Caco-2 (cell line): Measurements from ENCODE around the gene MAMLD1. TPM values are rescaled to one million over a fixed set of nuclear protein-coding genes. Genes with fewer than 3 reads are reported as not detected.
A peak's percentile ranks its signal among the peaks of the same experiment; 100 is the strongest.

Source experiments
- BruUV-seq: library from RNA; stranded (reverse); fragments of 400-500 nt; replicated peaks from 2 replicates; lab custom pipeline; 2021; lab: Mats Ljungman, UMichigan
- CTCF ChIA-PET: fragments of 300-600 bp; sonication (Branson Sonifier 250); formaldehyde crosslinking; loops from one replicate; lab custom pipeline; 2022; ENCODE audit warnings: antibody characterized with exemption; lab: Charles Lee
- POLR2A ChIA-PET: fragments of 300-600 bp; sonication (Branson Sonifier 250); formaldehyde crosslinking; loops from one replicate; lab custom pipeline; 2022; ENCODE audit warnings: antibody characterized with exemption; lab: Charles Lee
- DNase-seq, 2 experiments: peaks; one replicate each; pipeline versions ENCODE4 v3.0.0 to v3.0.0-alpha.2; 2020 to 2022
- H3K27me3 ChIP-seq: replicated peaks from 2 replicates; pipeline ENCODE4 v1.6.0; 2011; ENCODE audit warnings: low read length; ENCODE audit not compliant: control insufficient read depth, insufficient read depth
- H3K36me3 ChIP-seq: 2 replicates; pipeline ENCODE4 v1.5.1; 2011; ENCODE audit warnings: low read length; ENCODE audit not compliant: control insufficient read depth, insufficient read depth
- H3K4me1 ChIP-seq: fragments of 250-450 bp; sonication (Bioruptor Pico); 2 replicates; pipeline ENCODE4 v1.5.1; 2020; ENCODE audit warnings: mild to moderate bottlenecking
- H3K4me3 ChIP-seq: 2 replicates; pipeline ENCODE4 v1.5.1; 2011; ENCODE audit warnings: low read depth, mild to moderate bottlenecking, control low read depth, low read length
- H3K9me3 ChIP-seq: fragments of 250-450 bp; sonication (Bioruptor Pico); 2 replicates; pipeline ENCODE4 v1.5.1; 2020; ENCODE audit warnings: mild to moderate bottlenecking, moderate library complexity
- H3K27ac Mint-ChIP-seq: one replicate; pipeline ENCODE4 v1.8.0; 2022; ENCODE audit warnings: mixed read lengths; ENCODE audit not compliant: unreplicated experiment
- H3K27me3 Mint-ChIP-seq: one replicate; pipeline ENCODE4 v1.8.0; 2022; ENCODE audit warnings: mixed read lengths; ENCODE audit not compliant: insufficient read depth, unreplicated experiment
- H3K36me3 Mint-ChIP-seq: one replicate; pipeline ENCODE4 v1.8.0; 2022; ENCODE audit warnings: mild to moderate bottlenecking, mixed read lengths; ENCODE audit not compliant: insufficient read depth, unreplicated experiment
- H3K4me1 Mint-ChIP-seq: one replicate; pipeline ENCODE4 v1.8.0; 2022; ENCODE audit warnings: low read depth, mixed read lengths; ENCODE audit not compliant: unreplicated experiment
- H3K4me3 Mint-ChIP-seq: one replicate; pipeline ENCODE4 v1.8.0; 2022; ENCODE audit warnings: mild to moderate bottlenecking, moderate library complexity, mixed read lengths; ENCODE audit not compliant: unreplicated experiment
- H3K9me3 Mint-ChIP-seq: one replicate; pipeline ENCODE4 v1.8.0; 2022; ENCODE audit warnings: mixed read lengths; ENCODE audit not compliant: unreplicated experiment
- intact Hi-C: fragments of 100-400 bp; cut with micrococcal nuclease; formaldehyde crosslinking; loops from one replicate; pipeline ENCODE4 v1.10.0; 2022; ENCODE audit not compliant: unreplicated experiment
- total RNA-seq: library from RNA; stranded (reverse); gene quantifications from 2 replicates; pipeline ENCODE4 v1.2.3, GENCODE V29; 2022
- TF ChIP-seq, protein P1 (sequence below), 2 experiments: fragments of 200-600 bp in 1 of 2; IDR thresholded peaks; 1 replicate in 1 of 2; 2 replicates in 1 of 2; pipeline versions ENCODE4 v1.5.1 to v1.8.0; 2011 to 2022; ENCODE audit warnings: antibody characterized with exemption in 1 of 2, control low read depth in 1 of 2, inconsistent platforms in 1 of 2, low read depth in 1 of 2, low read length in 1 of 2, mild to moderate bottlenecking in 1 of 2, moderate library complexity in 1 of 2; ENCODE audit not compliant: insufficient read depth in 1 of 2, severe bottlenecking in 1 of 2, unreplicated experiment in 1 of 2

Gene MAMLD1
- total RNA-seq, 1 experiment from 2014 or later, result not detected

DNA sequence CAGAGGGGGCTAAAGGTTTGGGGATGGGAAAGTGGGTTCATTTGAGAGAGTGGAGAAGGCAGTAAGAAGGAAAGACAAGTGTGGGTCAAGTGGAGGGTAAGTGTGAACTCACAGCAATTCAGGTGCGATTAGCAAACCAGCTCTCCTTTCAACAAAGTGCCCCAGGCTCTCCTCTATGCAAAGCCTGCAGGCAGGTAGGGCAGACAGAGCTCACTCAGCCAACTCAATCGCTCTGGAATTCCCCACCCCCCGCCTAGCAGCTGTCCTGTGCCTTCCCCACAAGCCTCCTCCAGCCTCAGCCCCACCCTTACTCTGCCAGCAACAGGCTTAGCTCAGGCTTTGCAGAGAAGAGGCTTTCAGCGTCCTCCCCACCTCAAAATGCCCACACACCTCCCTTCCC is 14.8 kb upstream of the MAMLD1 start:
- Histone ChIP-seq H3K4me3 (no peak overlapping the region), H3K36me3 (no peaks in the 10 kb centered on the region), H3K27me3 (no peaks in the 10 kb centered on the region), H3K9me3 (no peaks in the 10 kb centered on the region), H3K4me1 (no peaks in the 10 kb centered on the region)
- no TSS peak for BruUV-seq
- no peaks in the 10 kb centered on the region for H3K36me3 Mint-ChIP-seq
- H3K27ac Mint-ChIP-seq, result no peak overlapping the region
- no peaks in the 10 kb centered on the region for H3K27me3 Mint-ChIP-seq
- no peaks in the 10 kb centered on the region for H3K9me3 Mint-ChIP-seq
- peak; percentile 11 to 49 for DNase-seq
- ChIA-PET CTCF (no interaction called here), POLR2A (no interaction called here)
- intact Hi-C loops, result no loop called here
- H3K4me1 Mint-ChIP-seq, result no peaks in the 10 kb centered on the region
- TF ChIP-seq, protein P1, sequence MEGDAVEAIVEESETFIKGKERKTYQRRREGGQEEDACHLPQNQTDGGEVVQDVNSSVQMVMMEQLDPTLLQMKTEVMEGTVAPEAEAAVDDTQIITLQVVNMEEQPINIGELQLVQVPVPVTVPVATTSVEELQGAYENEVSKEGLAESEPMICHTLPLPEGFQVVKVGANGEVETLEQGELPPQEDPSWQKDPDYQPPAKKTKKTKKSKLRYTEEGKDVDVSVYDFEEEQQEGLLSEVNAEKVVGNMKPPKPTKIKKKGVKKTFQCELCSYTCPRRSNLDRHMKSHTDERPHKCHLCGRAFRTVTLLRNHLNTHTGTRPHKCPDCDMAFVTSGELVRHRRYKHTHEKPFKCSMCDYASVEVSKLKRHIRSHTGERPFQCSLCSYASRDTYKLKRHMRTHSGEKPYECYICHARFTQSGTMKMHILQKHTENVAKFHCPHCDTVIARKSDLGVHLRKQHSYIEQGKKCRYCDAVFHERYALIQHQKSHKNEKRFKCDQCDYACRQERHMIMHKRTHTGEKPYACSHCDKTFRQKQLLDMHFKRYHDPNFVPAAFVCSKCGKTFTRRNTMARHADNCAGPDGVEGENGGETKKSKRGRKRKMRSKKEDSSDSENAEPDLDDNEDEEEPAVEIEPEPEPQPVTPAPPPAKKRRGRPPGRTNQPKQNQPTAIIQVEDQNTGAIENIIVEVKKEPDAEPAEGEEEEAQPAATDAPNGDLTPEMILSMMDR (IDR thresholded peaks at IDR 0.05; ENCODE audit: insufficient read depth in 1 of 2, low read depth in 1 of 2, low read length in 1 of 2, severe bottlenecking in 1 of 2, unreplicated experiment in 1 of 2), result no peak
- H3K4me3 Mint-ChIP-seq, result no peak overlapping the region

DNA sequence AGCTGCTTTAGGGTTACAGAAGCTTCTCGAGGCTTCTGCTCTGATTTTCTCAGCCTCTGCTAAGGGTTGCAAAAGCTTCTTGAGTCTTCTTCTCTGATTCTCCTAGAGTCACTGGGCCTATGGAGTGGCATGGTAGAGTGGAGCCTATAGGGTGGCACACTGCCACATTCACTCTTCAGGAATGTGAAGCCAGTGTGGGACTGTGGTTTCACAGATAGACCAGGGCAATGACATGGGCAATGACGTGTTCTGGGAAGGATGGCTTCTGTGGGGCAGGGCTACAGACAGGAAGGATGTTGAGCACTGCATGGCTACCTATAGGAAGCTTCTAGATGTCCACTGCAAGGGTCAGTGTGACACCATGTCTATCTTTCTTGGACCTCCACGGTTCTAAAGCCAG is 11.0 kb upstream of the MAMLD1 start:
- H3K4me1 Mint-ChIP-seq, result no peaks in the 10 kb centered on the region
- no peak overlapping the region for H3K27ac Mint-ChIP-seq
- Histone ChIP-seq H3K9me3 (no peaks in the 10 kb centered on the region), H3K27me3 (no peaks in the 10 kb centered on the region), H3K4me1 (no peaks in the 10 kb centered on the region), H3K36me3 (no peaks in the 10 kb centered on the region), H3K4me3 (no peak overlapping the region)
- no TSS peak for BruUV-seq
- intact Hi-C loops, result no loop called here
- no peak overlapping the region for H3K4me3 Mint-ChIP-seq
- TF ChIP-seq, protein P1 (IDR thresholded peaks at IDR 0.05; ENCODE audit: insufficient read depth in 1 of 2, low read depth in 1 of 2, low read length in 1 of 2, severe bottlenecking in 1 of 2, unreplicated experiment in 1 of 2), result no peak
- H3K27me3 Mint-ChIP-seq, result no peaks in the 10 kb centered on the region
- ChIA-PET POLR2A (no interaction called here), CTCF (no interaction called here)
- H3K36me3 Mint-ChIP-seq, result no peaks in the 10 kb centered on the region
- no peak for DNase-seq
- no peaks in the 10 kb centered on the region for H3K9me3 Mint-ChIP-seq

DNA sequence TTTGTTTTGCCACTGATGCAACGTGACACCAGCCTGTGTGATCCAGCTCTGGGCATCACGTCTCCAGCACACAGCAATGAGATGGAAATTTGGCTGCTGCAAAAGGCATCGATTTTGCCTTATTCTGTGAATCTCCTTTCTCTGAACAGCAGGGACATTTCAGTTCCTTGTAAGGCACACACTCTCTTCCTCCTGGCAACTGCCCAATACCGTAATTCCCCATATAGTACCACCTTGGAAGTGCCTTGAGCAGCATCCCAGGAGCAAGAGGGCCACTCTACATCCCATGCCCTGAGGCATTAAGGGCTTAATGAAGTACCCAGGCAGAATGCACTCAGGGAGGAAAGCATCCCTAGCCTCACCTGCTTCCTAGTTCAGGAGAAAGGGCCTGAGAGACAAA is 10.5 kb upstream of the MAMLD1 start:
- Histone ChIP-seq H3K36me3 (no peaks in the 10 kb centered on the region), H3K4me1 (no peaks in the 10 kb centered on the region), H3K27me3 (no peaks in the 10 kb centered on the region), H3K9me3 (no peaks in the 10 kb centered on the region), H3K4me3 (no peak overlapping the region)
- H3K9me3 Mint-ChIP-seq, result no peaks in the 10 kb centered on the region
- POLR2A ChIA-PET, result no interaction called here
- no peaks in the 10 kb centered on the region for H3K27me3 Mint-ChIP-seq
- no peak overlapping the region for H3K27ac Mint-ChIP-seq
- CTCF ChIA-PET, result no interaction called here
- no peak overlapping the region for H3K4me3 Mint-ChIP-seq
- intact Hi-C loops, result no loop called here
- no TSS peak for BruUV-seq
- no peaks in the 10 kb centered on the region for H3K36me3 Mint-ChIP-seq
- H3K4me1 Mint-ChIP-seq, result no peaks in the 10 kb centered on the region
- no peak for DNase-seq
- TF ChIP-seq, protein P1 (IDR thresholded peaks at IDR 0.05; ENCODE audit: insufficient read depth in 1 of 2, low read depth in 1 of 2, low read length in 1 of 2, severe bottlenecking in 1 of 2, unreplicated experiment in 1 of 2), result no peak
